ENCODE data around the gene EIPR1.

DNA sequence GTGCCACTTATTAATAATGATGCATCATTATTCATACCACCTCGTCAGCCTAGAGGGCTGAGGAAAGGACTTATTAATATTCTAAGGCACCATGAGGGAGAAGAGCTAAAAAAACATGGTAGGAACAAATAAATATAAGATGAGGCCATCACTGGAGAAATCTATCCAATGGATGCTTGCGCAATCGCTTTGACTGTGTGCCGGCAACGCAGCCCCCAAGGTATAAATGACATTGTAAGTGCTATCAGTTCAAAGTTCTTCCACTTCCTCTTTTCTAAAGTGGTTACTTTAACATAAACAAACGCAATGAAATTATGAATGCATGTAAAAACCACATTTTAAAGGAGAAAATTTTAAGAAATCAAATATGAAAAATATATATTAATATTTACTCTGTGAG lies 164.6 kb downstream of the EIPR1 start:
- TF ChIP-seq, protein P1, sequence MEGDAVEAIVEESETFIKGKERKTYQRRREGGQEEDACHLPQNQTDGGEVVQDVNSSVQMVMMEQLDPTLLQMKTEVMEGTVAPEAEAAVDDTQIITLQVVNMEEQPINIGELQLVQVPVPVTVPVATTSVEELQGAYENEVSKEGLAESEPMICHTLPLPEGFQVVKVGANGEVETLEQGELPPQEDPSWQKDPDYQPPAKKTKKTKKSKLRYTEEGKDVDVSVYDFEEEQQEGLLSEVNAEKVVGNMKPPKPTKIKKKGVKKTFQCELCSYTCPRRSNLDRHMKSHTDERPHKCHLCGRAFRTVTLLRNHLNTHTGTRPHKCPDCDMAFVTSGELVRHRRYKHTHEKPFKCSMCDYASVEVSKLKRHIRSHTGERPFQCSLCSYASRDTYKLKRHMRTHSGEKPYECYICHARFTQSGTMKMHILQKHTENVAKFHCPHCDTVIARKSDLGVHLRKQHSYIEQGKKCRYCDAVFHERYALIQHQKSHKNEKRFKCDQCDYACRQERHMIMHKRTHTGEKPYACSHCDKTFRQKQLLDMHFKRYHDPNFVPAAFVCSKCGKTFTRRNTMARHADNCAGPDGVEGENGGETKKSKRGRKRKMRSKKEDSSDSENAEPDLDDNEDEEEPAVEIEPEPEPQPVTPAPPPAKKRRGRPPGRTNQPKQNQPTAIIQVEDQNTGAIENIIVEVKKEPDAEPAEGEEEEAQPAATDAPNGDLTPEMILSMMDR (conservative IDR thresholded peaks at IDR 0.05 in 1 of 2, IDR thresholded peaks at IDR 0.05 in 1 of 2; ENCODE audit: low read depth in 1 of 2, low read length in 2 of 2): no peak
- TF ChIP-seq EZH2 (IDR thresholded peaks at IDR 0.05; ENCODE audit: low read length, missing control alignments): no peak
